DMS153 treated with DMSO at 0.1 percent for 48 hours (cell line): ENCODE data around the gene BTG2.

ENCODE experiments used
- DNase-seq: peaks from one replicate; lab custom pipeline; 2025; ENCODE audit not compliant: unreplicated experiment; lab: John Stamatoyannopoulos, UW

BTG2 gene

DNA sequence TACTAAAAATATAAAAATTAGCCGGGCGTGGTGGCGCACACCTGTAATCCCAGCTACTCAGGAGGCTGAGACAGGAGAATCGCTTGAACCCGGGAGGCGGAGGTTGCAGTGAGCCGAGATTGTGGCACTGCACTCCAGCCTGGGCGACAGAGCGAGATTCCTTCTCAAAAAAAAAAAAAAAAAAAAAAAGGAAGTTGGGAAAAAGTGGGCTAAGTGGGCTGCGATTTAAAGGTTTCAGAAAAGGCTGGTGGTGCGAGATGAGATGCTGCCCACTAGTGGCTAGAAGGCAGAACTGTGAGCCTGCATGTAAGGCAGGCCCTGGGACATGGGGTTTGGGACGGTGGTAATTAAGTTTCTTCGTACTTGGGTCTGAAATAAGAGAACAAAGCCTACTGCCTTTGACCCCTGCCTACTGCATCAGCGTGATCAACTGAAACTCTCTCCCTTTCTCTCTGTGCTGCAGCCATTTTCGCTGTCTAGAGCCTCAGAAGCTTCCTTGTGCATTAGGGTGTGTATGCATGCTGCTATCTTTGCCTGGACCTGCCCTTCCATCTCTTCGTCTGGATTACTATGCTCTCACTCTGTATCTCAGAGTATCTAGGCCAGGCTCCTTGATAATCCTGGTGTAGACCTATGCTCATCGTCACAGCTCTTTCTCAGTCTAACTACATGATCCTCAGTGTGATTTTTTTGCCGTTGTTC is 33.2 kb downstream of the BTG2 start:
- peak; percentile 67 for DNase-seq

DNA sequence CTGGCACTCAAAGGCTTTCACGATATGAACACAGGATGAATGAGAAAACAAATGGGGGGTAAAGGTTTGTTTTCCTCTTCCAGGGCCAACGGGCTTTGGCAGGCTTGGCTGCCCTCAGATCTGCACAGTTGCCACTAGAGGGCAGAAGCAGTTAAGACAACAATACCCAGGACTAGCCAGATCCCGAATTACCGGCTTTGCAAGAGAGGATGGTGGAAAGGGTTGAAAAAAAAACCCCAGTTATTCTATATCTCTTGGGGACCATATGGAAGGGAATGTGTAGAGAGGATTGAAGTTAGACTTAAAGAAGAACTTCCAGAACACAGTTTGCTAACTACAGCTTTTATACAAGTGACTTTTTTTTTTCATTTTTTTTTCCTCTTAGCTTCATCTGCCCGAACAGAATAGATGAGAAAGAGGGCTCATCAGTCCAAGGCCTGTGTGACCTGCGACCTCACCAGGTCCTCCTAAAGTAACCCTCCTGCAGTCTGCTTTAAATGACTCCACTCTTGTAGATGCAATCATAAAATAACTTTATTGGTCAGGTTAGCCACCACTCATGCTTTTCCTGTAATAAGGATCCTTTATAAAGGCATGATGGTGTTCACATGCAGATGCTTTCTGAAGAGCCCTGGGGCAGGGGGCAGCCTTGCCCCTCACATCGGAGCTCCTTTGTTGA is 34.9 kb downstream of the BTG2 start:
- DNase-seq = peak; percentile 90

DNA sequence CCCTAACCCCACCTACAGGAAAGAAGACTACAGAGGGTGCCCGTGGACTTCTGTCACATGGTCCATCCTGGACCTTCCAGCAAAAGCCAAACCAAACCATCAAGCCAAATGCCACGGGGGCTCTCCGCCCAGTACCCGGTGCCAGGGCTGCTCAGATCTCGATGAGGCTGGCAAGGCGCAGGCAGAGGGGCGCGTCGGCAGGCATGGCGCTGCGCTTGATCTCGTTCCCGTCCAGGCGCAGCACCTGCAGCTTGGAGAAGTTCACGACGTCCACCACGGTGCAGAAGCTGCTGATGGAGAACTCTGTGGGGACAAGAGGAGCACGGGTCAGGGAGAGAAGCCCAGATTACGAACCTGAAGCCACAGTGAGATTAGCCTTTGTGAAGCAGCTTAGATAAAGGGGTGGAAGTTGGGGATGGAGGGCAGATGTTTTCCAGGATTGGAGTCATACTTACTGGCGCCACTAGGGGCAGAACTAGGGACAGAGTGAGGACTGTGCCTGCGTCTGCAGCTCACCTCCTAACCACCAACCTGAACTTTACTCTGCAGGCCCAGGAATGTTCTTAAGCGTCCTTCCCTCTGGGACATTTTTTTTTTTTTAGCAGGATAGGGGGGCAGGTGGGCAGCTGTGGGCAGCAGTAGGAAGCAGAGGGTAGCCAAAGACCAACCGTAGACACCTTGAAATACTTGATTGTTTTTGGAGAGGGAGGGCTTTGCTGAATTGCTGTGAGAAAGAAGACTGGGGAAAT is 37.0 kb downstream of the BTG2 start:
- DNase-seq = peak; percentile 43

DNA sequence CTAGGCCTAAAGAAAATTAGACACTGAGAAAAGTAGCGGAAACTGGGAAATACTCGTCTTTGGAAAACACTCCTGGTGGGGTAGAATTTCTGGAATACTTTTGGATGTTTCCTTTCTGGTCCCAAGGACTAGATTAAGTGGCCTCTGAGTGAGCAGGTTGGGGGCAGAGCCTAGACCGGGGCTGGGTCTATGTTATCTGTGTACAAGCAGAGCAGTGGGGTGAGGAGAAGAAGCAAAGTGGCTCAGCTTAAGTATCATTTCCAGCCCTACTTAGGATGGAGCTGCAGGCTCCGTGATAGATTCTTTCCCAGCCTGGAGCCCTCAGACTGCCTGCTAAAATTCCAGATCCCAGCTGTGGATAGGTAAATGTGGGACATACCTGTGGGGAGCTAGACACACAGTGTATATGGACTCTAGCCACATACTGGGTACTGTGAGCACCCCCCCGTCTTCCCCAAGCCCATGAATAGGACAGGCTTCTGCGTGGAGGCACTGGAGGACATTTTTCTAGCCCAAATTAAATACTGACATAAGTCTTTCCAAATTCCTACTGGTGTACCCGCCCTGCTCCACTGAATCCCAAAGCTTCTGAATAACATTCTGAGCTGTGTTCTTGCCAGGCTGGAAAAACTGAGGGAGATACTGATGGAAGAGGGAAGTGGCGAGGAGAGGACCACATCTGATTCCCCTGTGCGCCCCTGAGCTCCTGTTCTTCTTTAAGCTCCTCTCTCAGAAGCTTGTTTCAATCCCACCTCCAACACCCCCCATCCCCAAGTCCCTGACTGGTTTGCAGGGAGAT is 38.8 kb downstream of the BTG2 start:
- no peak for DNase-seq

DNA sequence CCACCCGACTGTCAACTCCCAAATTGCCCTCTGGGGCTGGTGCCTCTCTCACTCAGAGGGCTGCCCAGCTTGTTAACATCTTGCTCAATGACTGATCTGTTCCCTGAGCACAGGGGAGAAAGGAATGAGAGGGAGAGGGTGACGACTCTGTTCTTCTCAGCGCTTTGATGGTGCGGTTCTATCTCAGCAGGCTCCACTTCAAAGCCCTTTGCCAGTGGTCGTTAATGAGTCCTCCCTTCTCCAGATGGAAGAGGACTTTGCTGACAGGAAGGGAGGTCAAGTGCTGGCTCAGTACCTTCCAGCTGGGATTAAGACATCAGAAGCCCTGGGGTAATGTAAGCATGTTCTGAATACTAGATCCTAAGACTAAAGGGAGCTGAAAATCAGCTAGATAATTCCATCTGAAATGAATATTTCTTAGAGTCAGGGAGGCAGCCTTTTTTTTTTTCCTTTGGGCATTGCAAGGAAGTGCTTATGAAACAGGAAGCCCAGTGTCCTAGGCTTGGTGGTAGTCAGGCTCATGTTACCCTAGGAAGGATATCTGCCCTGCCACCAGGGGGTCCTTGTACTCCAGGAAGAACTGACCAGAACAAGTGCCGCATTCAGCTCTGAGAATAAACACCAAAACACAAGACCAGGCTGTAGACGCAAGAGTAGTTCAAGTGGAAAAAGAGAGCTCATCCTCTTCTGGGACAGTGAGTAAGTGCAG is 40.9 kb downstream of the BTG2 start:
- DNase-seq = no peak

DNA sequence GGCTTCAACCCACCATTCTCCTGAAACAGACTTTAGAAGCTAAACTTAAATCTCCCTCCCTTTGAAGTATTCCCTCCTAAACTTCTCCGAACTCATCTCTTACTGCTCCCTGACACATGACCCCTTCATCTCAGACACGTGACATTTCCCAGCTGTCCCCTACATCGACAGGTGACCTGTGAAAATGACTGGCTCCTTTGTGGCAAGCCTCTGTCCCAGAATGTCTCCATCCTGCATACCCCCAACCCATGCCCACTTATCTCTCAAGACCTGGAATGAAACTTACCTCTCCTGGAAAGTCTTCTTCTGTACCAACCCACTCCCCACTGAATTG is 41.4 kb downstream of the BTG2 start:
- DNase-seq = no peak

DNA sequence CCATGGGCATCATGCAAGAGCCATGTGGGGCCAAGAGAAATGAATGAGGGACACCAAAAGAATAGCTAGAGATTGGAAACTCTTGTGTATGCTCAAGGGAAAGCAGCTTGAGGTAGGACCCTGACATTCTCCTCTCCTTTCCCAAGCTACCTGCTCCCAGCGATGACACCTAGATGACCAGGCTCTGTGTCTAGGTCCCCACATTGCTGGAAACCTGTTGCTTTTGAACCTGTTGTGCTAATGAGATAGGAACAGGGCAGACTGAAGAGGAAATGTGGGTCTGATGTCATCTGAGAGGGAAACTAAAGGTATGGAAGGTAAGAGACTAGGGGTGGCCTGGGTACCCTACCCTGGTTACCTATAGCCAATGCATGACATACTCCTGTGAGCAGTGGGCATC is 43.8 kb downstream of the BTG2 start:
- DNase-seq = no peak

DNA sequence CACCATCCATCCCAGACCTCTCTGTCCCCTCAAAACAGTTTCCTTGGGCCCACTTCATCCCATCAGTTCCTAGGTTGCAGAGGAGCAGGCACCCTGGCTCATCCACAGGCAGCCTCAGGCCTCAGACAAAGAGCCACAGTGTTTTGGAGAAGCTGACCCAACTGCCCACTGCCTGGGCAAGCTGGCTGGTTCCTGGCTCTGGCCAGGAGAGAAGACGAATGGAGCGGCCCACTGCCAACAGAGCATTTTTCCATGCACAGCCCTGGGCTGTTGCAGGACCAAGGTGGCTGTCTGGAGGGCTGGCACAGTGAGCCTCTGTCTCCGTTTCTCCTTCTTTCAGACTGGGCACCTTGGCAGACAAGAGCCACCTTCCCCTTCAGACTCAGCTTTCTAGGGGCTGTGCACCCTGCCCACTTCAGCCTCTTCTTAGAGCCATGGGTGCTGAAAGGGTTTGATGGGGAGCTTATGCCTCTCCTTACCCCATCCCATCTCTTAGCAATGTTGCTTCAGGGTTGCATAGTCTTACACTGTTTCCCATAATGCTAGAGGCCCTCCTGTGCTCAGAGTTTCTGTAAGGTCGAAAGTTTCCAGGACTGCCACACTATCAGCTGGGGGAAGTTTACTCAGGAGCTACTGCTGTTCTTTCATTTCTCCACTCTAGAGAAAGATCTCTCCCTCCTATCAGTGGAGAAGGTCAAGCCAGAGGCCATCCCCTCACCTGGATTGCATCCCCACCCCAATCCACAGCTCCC is 44.6 kb downstream of the BTG2 start:
- DNase-seq = no peak

DNA sequence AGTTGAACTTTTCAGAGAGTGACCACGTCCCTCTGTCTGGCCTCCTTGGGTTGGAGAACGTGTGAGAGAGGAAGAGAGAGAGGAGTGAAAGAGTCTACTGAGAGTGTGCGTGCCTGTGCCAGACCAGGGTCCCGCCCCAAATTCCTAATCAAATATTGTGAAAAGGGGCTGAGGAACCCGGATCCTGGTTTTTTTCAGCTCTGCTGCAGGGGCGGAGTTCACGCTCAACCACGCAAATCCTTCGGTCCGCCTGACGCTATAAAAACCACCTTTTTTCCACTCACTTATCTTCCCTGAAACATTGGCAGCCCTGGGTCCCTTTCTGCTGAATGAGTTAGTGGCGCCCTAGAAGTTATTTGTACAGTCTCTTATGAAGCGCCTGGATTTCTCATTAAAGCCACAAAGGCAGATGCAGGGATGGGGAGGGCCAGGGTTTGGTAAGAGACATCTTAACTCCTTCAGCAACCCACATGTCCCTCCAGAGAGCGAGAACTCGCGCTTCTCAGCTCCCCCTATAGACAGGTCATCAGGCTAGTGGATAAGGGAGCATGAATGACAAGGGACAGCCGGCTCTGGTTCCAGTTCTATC is 45.8 kb downstream of the BTG2 start, which contains the start of gene FMOD:
Gene FMOD (minus strand): TSS at position 86 of the 589 bp plus-strand sequence. CDS start 2,852 bp downstream, outside the sequence.
- peak; percentile 54 for DNase-seq

DNA sequence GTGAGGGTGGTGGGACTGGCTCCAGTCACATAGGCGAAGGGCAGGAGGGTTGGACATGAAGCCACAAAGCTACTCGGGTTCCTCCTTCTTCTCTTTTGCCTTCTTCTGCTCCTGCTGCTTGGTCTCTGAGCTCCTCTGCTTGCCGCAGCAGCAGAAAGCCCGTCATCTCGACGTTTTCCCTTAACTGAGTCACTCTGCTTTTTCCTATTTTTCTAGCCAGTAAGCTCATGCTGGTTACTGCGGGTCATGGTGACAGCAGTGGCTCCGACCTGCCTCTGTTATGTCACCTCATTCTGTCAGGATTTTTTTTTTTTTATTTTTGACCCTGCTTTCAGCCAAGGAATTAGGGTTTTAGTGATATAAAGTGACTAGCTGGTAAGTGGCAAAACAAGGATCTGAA is 48.2 kb downstream of the BTG2 start:
- no peak for DNase-seq

DNA sequence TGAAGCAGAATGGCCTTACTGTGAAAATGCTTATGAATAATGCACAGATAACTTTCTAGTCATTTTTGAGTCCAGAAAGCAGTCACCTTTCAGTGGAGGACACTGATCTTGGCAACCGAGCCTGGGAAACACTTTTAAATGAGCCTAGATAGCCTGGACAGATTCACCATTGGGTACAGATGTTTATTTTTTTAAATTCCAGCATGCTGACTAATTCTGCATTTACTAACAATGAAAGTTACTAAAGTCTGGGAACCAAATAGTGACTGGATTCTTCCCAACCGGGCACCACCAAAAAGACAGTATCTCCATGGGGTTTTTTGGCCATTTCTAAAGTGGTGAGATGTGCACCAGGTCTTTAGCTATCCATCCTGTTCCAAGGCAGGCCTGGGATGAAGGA is 48.9 kb downstream of the BTG2 start:
- DNase-seq = no peak

DNA sequence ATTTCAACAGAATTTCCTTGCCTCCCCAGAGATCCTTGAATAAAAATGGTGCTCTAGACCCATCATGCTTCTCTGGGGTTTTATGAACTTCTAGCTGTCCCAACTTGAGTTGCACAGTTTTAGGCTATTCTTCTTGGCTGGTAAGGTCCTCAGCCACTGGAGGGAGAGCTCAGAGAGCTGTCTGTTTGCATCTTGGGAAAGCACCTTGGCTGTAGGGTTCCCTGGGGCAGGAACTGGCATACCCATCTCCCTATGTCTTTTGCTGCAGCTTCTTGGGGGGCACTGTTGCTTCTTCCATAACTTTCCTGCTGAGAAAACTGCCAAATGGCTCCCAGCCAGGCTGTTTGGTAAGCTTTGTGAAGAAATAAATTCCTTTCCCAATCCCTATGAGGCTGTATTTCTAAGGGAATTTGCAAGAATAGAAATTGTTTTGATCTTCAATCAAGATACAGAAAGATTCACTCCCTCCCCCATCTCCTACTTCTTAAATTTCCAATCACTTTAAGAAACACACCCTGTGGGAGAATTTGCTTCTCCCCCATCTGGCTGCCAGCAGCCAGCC is 53.8 kb downstream of the BTG2 start:
- DNase-seq = no peak
